NCI-H345 treated with DMSO at 0.1 percent for 48 hours (cell line): ENCODE data around the gene TSC22D1.

Experiments used
- DNase-seq: peaks from one replicate; lab custom pipeline; 2025; ENCODE audit not compliant: unreplicated experiment; lab: John Stamatoyannopoulos, UW

The TSC22D1 gene

DNA sequence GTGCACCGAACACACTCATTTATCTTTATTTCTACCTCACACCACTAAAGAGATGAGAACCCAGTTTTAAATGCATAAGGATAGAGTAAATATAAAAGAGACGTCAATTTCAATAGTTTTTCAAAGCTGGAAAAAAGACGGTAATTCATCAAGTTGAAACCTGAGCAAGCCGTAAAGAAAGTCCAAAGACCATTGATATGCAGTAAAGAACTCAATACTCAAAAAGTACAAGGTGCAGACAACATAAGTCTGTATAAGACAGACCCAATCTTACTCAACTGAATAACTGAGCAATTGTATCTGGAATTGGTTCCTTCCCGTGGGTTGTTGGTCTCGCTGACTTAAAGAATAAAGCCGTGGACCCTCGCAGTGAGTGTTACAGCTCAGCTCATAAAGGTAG lies 120.4 kb downstream of the TSC22D1 start:
- DNase-seq, result no peak

DNA sequence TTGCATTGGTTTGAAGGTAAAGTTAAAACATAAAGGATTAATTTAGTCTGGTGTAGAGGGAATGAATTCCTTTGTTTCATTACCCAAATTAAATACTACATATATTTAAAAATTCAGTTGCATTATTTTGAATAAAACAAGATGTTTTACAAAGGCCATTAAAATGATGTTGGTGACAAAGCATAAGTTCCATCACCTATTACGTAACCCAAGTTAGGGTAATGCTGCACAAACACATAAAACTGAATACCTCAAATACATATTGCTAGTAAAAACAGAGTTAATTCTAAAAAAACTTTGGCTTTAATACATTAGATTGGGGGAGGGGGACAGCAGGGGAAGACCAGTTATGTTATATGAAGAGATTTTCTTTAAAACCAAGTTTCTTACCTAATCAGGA lies 122.2 kb downstream of the TSC22D1 start:
- no peak for DNase-seq

DNA sequence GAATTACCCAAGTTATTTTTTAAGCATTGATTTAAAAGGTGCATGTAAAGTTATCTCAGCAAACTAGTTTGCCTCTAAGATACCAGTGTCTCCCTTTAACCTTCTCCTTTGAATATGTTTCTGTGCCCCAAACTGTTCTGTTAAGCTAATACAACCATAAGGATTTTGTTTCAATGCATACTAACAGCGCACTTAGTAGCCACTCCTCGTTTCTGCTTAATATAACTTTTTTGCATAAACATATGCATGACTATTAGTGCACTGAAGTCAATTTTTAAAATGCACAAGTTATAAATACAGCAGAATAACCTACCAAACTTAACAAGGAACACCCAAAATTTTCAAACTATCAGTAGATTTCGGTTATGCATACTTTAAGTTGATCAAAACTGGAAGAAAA lies 123.1 kb downstream of the TSC22D1 start:
- DNase-seq, result no peak

DNA sequence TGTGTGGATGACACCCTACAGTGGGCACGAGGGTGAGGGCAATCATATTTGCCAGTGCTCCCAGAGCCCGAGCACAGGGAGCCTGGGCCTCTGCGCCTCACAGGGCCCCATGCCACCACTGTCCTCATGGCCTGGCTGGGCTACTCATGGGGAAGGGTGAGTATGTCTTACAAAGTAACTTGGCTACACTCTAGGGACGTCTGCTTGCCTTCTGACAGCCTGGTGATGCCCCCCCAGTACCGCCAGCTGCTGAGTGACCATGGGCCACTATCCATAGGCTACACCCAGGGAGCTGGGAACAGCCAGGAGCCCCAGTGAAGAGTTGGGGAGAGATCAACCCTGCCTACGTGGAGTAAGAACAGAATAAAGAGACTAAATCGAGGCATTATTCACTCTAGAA lies 123.7 kb downstream of the TSC22D1 start:
- no peak for DNase-seq

DNA sequence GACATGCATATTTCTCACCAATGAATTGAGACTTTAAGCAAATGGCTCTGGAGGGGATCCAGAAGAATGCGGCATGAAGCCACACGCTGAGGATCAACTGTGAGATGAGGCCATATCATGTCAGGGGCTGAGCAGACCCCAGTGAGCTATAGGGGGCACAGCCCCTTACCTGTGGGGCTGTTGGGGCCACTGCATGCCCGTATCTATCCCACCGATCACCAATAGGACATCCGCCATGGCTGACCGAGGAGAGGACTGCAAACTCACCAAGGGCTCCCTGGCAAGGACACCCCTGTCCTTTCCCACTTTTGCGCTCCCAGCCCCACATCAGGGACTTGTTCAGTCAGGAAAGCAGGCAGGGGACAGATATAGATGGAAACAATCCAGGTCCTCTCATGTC lies 124.5 kb downstream of the TSC22D1 start:
- DNase-seq, result no peak

DNA sequence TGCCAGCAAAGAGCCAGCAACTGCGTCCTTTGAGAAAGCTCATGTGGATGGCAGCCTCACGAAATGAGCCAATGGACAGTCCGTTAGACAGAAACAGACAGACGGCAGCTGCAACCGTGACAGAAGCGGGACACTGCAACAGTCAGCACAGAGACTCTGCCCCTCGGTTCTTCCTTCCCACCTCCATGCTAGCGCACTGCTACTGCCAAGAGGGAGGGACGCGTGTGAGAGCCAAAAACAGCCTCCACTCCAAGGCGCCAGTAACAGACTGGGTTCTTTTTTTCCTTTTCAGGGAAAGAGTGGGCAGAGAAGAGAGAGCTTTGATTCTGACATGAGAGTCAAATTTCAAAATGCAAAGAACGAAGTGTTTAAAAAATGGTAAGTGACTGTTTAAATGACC lies 125.0 kb downstream of the TSC22D1 start:
- DNase-seq, result no peak

DNA sequence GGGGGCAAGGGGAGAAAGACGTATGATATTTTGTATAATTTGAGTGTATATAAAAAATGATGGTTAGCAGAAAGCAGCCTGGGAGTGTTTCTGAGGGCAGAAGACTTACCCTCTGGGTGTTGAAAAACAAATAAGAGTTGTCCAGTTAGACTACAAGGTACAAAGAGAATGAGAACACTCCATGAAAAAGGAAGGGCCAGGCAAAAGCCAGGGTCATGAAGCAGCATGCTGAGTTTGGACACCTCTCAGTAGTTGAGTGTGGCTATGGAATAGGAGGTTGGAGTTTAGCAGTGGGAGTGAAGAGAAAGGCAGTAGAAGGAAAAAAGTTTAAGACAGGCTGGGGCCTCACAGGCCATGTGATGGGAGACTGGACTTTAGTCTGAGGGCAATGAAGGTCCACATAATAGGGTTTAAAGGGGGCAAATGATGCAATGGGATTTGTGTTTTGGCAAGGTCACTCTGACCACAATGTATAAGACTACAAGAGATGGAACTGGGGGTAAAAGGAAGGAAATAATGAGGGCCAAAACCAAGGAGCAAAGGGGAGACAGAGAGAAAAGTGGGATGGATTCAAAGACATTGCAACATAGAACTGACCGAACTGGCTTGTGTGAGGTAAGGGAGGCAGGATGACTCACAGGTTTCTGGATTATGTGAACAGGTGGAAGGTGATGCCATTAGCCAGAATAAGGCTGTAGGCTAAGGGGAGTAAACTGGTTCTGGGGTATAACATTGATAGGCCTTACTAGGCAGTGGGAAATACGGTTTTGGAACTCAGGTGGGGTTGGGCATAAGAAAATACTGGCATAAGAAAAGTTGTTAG lies 125.9 kb downstream of the TSC22D1 start:
- no peak for DNase-seq

DNA sequence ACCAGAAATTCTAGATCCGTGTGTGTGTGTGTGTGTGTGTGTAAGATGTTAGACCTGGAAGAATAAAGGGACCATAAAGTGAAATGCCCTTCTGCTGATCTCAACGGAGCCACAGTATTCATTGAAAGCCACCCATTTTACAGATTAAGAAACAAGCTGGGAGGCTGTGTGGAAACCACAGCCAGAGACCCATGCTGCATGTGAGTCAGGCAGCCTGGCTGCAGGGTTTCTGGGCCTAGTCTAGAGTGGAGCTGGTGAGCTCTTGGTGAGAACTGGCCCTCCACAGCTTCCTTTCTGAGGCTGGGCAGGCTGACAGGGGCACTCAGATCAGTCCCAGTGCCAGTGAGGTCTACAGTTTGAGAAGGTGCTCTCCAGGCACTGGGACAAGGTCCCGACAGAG lies 127.3 kb downstream of the TSC22D1 start:
- no peak for DNase-seq

DNA sequence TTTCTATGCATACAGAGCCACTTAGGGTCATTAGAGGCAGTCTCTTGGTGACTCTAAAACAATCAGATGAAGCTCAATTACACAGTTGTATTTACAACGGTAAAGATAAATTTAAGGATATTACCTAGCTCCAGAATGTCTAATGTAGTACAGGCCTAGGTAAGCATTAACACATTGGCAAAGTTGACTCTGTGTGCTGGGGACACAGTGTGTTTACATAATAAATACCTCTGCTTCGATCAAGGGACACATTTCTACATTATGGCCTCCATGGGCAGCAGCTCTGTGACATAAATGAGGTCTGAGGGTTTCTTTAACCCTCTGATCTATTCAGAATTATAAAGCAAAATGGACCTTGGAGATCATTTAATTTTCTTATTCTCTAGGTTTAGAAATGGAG lies 127.8 kb downstream of the TSC22D1 start:
- no peak for DNase-seq

DNA sequence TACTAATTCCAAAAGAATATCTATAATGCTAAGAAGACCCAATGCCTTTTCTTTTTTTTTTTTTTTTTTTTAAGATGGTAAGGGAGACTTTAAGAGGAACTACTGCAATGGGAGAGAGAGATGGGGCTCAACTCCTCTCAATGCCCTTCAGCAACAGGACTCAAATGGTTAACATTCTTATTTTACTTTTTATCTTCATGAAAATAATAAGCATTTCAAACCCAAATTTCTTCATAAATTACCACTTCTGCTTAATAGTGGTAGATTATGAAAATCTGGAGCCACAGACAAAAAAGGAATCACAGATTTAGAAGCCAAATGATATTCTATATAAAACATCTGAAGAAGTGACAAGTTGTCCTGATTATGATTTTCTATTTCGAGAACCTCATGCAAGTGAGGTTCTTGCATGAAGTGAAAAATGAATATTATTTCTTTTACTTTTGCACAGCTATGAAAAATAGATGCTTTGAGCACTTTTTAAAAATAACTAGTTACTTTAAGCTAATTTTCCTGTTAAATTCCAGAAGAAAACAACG lies 128.3 kb downstream of the TSC22D1 start:
- DNase-seq, result no peak

DNA sequence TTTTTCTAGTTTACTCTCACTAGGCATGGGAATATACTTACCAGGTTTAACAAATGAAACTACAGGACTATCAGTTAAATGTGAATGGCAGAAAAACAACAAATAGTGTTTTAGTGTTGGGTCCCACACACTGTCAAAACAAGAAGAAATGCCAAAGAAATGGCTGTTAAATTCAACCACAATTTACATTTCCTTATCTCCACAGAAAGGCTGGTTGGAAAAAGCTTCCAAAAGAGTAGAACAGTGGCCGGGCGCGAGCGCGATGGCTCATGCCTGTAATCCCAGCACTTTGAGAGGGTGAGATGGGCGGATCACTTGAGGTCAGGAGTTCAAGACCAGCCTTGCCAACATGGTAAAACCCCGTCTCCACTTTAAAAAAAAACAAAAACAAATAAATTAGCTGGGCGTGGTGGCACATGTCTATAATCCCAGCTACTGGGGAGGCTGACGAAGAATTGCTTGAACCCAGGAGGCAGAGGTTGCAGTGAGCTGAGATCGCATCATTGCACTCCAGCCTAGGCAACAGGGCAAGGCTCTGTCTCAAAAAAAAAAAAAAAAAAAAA lies 136.0 kb downstream of the TSC22D1 start:
- no peak for DNase-seq

DNA sequence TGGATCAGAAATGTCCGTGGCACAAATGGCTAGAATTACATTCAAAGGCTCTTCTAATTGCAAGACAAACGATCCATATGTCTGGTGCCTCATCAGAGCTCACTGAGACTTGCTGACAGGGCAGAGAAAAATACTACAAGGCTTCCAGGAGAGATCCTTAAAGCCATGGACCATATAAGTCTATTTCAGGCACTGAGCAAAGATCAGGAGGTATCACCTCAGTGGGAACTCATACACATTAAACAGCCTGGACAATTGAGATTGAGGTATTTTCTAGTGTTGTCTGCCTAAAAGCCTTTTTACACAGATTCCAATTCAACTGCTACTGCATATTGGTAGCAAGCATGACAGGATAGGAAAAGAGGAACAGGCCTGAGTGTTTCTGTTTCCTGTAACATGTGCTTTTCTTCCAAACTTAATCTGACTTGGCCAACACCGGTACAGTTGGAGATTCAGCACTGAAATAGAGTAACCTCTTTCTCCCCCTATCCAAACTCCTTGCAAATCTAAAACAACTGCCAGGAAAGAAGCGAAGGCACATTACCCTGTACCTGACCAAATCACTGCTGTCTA lies 136.6 kb downstream of the TSC22D1 start:
- no peak for DNase-seq

DNA sequence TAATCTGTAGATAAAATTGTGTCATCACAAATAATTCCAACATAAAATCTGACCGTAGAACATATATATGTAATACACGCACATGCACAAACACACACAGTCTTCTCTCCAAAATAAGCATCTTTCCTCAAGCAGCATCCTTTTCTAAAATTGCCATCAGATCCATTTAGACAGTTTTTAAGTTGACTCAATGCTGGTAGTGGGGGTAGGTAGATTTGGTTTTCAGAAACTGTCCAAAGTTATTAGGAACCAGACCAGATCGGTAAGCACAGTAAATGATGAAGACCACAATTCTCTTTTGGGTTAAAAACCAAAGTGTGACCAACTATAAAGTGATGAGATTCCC lies 137.9 kb downstream of the TSC22D1 start:
- no peak for DNase-seq

DNA sequence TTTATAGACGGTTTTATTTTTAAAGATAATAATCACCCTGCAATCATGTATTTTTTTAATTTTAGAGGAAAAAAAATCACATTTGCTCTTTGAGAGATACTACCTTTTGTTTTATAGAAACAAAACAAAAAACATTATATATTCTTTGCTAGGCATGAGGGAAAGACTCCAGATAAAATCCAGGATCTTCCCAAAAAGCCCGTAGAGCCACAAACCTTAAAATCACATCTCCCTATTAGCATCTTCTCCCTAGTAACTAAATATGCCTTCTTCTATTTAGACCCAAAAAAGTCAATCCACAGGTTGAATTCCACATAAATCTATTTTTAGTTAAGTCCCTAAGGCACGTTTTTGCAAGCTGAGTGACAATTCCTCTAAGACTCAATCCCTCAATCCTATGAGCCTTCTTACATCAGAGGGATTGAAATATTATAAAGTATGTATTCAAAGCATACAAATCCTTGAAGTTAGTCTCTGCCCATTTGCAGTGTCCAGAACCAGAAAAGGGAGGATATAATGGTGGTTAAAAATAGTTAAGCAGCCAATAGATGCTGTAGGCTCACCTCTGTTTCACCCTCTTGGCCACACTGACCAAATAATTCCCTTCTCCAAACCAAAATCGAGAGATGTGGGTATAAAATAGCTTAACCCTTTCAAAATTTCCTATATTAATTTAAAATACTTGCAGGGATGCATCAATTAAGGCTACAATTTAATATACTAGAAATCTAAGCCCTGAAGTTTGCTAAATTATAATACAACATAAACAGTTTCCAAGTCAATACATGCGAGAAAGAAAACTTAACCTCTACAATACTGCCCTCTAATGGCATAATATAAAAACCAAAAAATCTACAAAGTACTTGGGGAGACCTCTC lies 138.5 kb downstream of the TSC22D1 start:
- peak; percentile 52 for DNase-seq

DNA sequence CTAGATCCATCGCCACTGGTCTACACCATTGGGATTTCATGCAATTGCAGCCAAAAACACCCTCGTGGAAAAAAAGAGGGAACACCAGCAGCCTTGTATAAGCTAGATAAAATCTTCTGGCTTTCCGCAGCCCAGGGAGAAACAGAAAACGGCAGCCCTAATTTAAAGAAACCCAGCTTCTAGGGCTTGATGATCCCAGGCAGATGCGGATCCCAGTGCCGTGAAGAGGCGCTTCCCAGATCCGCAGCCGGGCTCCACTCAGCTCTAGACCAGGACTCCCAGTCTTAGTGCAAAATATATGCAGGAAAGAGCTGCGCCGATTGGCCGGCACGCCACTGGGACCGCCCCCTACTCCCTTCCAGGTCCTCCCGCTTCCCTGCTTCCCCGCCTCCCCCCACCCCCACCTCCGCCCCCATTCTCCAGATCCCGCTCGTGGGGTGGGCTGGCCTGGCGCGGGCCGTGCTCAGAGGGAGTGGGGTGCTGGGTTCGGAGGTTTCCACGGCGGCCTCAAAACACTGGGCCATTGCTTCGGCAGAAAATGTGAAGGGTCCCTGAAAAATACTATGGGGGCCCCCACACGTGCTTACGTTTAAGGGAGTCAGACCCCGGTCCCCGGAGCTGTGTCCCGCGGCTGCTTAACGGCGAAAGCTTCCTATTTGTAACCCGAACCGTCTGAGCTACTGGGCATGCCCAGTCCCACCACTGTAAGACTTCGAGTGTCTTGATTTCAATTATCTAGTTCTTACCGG lies 139.4 kb downstream of the TSC22D1 start:
- DNase-seq, result peak; percentile 70

DNA sequence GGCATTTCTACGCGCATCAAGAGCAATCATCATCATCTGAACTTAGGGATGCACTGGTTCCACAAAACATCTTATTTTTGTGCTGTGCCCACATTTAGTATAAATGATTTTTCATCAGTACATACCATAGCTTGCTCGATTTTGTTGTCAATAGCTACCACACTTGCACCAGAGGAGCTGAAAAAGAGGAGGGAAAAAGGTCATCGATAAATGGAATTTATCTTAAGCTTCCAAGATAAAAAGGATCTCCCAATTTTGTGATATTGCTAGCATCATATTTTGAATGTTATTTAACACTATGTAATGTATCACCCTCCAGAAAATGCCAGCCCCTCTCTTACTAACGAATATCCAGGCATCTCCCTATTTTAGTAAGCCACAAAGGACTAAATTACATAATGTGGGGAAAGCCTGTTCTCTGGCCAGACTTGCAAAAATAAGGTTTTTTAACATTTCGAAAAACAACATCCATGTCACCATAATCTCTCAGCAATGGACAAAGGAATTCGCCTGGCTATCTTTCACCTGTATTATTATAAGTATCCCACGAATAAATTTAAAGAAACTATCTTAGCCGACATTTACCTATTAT lies 140.1 kb downstream of the TSC22D1 start:
- DNase-seq, result no peak

DNA sequence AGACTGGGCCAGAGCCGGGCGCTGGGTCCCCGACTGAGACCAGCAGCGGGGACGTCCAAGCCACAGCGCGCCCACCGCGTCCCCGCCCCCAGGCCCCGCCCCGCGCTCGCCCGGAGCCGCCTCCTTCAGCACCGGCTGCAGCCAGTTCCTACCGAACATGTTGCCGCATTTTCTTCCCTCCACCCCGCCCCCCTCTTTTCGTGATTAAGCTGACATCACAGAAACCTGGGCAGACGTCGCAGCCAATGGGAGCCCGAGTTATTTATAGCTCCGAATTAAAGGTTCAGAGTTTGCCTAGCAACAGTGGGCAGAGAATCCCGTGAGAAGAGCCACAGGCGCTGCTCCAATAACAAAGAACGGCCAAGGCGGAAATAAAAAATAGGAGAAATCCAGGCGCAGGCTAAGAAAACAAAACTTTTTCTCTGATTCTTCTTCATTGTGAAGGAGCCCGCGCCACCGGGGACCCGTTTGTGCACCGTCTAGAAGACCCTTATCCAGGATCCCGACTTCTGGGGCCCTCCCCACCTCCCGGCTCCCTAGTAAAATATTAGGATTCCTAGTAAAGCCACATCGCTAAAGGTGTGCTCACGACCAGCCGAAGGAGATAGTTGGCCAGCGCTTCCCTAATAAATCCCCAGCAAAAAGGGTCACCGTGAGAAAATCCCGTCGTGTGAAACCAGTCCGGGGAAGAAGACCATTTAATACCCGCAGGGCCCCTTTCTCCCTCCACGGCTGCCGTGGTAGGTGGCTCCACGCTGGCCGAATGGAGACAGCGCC lies 140.8 kb downstream of the TSC22D1 start:
- DNase-seq, result peak; percentile 91

DNA sequence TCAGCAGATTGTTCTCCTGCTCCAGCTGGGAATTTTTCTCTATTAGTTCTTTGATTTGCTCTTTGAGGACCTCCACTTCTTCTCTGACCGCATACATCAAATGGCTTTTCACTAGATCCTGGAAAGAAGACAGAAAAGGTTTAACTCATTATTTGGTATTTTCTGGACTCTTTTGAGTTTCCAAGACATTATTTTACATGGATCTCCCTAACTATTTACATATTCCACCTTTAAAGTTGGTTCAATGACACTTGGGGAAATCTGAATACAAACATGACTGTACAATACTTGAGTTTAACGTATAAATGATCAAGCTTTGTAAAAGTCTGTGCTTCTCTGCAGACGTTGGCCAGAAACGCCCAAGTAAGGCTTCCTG lies 141.4 kb downstream of the TSC22D1 start:
- no peak for DNase-seq

DNA sequence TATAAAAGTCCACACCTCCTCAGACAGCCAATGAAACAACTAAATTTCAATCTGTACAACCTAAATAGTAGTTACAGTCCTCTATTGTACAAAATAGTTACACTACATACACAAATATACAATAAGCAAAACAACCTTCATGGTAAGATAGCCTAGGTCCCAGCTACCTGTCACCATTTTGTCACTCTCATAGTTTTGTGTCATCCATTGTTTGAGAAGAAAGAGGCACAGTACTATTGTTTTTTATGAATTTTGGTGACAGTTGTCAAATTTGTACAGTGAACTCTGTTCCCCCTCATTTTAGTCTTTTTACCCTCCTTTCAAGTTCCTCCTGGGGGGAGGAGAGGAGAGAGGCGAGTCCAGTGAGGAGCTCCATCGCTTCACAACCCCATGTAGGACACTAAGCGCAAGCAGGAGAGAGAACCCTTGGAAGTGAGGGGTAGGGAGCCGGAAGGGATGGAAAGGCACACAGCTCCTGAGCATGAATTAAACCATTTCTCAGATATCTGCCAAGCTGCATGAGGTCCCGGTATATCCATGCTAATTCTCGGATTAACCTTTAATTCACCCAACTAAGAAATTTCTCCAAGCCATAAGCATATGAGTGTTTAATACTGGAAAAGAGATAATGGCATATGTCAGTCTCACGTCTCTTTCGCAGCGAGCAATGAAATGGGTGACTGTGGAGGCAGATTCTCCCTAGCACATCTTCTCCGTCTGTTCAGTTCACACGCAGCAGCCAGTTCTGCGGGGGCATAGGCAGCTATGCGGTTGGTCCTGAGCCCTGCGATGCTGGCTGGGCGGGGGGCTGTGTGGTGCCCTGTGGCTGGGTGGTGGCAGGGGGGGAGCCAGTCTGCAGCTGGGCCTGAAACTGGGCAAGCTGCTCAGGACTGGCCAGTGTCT lies 142.0 kb downstream of the TSC22D1 start:
- DNase-seq, result no peak
